GM19452 (cell line): ENCODE data around the gene MAPK10.
"Not testable (repeated sequence)": the region's sequence is repeated elsewhere in the genome, so short reads cannot be mapped to it uniquely, and the experiment has no call there.

ENCODE experiments used
- ATAC-seq: cut with Tn5 transposase; IDR thresholded peaks from one replicate; pipeline ENCODE4 v1.9.1; 2021; ENCODE audit not compliant: unreplicated experiment

MAPK10 gene

DNA sequence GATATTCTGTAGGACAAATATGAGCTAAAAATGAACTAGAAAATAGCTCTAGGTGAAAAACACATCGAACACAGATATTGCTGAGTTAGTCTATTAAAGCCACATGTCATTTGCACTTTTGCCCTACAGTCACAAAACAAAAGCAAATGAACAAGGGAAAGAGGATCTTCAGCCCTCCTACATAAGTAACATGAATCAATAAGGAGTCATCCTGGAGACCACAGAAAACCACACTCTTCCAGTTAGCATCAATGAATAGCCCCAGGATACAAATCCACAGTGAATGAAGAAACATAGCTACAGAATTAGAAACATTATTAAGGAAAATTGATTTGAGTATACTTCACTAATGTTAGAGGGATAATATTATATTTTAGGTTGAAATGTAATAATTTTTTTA lies 311.4 kb downstream of the MAPK10 start:
- ATAC-seq = no peak

DNA sequence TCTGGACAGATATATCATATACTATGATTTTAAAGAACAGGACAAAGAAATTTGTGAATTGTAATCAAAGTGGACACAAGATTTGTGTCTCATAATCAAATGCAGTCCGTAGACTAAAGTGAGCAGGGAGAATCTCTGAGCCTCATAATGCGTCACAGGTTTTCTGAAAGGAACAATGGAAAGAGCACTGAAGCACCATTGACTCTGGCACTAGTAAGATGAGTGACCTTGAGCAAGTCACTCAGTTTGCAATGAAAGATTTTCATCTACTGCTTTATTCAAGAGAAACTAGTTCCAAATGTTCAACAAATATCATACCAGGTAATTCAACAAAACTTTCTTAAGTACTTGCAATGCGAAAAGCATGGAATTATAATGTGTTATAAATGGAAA lies 315.3 kb downstream of the MAPK10 start:
- no peak for ATAC-seq

DNA sequence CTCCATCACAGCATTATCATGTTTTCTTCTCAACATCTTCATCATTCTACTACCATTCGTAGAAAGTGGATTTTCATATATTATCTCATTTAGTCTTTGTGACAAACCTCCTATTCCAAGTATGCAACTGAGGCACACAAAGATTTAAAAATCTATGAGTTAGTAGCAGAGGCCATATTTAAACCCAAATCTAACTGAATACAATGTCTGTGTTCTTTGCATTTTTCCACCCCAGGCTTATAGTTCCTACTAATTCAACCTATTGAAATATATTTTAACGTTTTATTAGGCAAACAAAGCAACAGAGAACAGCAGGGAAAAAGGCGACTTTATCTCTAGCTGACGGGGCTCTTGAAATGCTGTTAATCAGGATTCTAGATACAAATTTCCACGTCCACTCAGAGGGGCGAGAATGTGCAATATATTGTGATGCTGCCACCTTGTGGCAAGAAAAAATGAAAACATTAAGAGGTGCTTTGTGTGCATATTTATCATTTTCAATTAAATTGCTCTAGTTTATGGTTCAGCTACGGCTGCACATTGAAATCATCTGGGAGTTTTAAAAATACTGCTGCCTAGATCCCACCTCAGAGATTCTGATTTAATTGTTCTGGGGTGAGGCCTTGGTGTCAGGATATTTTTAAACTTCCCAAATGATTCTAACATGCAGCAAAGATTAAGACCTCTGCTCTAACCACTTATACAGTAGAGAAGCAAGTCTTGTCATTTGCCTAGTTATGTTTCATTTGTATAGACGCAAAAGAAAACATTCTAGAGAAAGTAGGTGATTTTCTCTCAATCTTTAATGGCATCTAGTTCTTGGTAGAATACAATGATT lies 315.9 kb downstream of the MAPK10 start:
- no peak for ATAC-seq

DNA sequence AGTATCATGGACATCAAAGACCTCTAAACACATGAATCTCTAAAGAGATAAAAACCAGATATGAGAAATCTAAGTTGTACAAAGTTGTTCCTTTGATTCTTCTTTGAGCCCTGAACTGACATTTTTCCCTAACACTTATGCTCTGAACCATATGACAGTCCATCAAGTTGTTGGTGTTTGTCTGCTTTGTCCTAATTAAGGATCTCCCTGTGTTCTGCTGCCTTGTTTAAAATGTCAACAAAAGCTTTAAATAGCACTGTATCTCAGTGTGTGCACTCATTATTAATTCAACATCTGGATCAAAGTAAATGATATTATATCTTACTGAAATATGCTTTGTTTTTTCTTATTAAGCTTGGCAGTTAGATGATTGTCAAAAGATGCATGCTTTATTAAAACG lies 321.8 kb downstream of the MAPK10 start:
- no peak for ATAC-seq

DNA sequence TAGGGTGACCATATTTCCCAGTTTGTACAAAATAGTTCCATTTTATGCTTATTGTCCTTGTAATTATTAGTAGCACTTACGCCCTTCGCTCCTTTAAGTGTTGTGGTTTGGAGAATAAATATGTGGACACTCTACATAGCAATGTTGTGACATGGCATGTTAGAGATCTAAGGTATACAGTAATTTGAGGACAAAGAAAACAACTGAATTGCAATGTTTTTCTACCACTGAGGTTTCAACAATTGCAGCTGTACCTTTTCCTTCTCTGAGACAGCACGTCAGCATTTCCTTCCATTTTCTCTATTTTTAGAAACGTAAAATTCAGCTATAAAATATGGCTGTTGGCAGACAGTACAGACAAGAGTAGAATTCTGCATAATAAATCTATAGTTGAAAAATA lies 323.1 kb downstream of the MAPK10 start:
- no peak for ATAC-seq

DNA sequence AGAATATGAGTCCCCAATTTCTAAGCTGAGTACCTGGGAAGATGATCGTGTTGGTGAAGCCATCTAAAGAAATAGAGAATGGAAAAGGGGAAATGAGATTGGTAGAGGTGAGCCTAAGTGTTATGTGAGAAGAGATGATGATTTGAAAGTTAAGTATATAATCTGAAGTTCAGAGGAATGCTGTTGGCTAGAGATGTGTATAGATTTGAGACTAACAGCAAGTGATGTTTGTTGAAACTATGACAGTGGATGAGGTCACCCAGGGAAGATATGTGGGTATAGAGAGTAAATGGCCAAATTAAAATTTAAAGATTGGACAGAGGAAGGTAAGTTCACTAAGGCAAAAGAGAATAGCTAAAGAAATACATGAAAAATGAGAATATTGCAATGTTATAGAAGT lies 324.2 kb downstream of the MAPK10 start:
- ATAC-seq = no peak

DNA sequence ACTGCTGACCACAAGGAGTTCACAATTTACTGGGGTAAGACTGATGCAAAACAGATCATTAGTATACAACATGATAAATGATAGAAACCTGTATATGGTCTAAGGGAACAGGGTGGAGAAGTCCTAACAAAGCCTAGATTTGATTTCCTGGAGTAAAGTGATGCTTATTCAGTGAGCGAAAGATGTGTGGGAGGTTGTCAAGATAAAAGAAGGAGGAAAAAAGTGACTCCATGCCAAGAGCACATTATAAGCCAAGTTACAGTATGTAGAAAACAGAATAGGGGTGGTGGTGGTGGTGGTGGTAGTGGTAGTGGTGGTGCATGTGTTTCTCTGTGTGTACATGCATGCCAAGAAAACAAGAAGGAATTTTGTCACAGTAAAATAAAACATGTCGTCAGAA lies 325.2 kb downstream of the MAPK10 start:
- ATAC-seq = no peak

DNA sequence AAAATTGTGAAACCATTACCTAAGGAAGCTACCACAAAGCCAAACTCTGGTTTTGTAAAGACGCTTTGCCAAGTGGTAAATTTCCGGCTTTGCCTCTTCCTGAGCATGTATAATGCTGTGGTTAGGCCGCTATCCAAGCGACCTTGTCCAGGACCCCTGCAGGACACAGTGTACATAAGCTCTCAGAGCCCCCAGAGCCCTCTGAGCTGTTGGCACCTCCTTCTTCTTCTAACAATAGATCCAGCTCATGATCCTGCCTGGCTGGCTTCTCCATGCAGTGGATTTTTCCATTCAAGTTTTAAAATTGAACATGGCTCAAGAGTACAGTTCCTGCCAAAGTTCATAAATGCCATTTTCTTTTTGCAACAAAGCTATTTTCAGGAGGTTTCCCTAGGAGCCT lies 326.7 kb downstream of the MAPK10 start:
- ATAC-seq = no peak

DNA sequence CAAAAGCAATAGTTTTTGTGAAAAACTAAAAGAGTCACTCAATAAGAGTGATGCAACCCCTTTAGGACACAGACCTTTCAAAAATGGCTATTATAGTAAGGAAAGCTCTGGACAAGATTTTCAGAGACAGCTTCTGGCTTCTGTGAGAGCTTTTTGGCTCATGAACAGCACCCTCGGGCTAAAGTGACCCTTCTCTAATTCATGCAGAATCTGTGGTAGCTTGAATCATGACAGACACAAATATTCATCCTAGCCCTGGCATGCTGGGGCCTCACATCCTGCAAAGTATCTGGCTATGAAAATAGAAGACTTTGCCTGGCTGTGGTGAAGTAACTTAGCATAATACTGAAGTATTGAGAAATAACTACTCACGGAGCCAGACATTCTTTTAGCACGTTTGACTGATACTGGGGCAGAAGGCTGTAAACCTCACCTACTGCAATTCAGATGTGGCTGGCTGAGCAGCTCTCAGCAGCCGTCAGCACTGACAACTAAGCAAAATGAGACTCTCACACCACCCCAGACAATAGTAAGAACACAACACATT lies 327.3 kb downstream of the MAPK10 start:
- no peak for ATAC-seq

DNA sequence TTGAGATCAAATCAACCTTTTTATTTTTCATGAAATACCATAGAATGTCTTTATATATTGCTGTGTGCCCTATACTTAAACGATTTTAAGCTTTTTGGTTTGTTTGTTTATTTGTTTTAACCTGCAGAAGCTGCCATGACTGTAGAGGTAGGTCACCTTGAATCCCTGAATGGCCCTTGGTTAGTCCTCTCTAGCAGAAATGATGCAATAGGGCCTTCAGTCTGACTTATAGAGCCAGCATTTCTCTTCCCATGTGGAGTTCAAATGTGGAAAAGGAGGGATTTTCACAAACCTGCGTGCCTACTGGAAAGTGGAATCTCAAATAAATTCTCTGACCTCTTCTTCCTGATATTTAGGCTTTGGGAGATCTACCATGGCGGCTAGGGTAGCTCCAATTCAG lies 327.9 kb downstream of the MAPK10 start:
- ATAC-seq = no peak

DNA sequence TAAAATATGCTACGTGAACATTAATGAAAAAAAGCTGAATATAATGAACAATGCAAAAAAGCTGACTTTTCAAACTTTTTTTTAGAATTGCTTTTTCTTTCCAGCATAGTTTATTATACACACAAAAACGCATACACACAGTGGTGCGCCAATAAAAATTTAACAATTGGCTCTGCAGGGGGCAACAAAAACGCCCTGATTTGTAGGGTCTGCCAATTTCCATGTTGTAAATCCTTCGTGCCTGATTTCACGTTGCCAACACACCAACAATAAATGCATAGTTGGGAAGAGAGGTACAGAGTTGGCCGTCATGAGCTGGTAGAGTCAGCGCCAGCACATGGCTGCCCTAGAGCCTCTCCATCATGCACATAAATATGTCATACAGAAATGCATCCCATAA lies 333.1 kb downstream of the MAPK10 start:
- ATAC-seq = no peak

DNA sequence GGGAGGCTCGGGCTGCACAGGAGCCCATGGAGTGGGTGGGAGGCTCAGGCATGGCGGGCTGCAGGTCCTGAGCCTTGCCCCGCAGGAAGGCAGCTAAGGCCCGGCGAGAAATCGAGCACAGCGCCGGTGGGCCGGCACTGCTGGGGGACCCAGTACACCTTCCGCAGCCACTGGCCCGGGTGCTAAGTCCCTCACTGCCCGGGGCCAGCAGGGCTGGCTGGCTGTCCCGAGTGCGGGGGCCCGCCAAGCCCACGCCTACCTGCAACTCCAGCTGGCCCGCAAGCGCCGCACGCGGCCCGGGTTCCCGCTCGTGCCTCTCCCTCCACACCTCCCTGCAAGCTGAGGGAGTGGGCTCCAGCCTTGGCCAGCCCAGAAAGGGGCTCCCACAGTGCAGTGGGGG lies 338.2 kb downstream of the MAPK10 start:
- ATAC-seq = not testable (repeated sequence)

DNA sequence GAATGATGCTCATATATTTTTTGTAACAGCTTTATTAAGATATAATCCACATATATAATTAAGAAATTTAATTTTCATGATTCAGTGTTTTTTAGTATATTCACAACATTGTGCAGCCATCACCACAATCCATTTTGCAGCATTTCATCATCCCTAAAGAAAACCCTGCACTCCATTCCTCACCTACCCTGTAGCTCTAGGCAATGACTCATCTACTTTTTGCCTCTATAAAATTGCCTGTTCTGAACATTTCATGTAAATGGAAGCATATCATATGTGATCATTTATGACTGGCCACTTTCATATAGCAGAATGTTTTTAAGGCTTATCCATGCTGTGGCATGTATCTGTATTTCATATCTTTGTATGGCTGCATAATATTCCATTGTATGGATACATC lies 339.9 kb downstream of the MAPK10 start:
- ATAC-seq = no peak

DNA sequence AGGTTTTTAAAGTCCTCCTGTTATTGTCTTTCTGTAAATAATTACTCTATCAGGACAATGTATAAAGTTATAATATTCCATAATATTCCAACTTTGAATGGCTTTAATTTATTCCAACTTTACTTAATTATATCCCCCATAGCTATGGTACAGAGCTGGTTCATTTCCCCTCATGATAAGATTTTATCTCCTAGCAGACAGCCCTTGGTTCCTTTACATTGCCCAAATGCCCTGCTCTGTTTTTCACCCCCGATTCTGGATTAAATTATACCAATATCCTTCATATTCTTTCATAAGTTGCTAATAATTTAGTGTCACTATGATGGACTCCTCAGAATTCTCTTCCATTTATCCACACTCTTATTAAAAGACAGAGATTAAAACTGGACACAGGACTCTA lies 340.5 kb downstream of the MAPK10 start:
- no peak for ATAC-seq

DNA sequence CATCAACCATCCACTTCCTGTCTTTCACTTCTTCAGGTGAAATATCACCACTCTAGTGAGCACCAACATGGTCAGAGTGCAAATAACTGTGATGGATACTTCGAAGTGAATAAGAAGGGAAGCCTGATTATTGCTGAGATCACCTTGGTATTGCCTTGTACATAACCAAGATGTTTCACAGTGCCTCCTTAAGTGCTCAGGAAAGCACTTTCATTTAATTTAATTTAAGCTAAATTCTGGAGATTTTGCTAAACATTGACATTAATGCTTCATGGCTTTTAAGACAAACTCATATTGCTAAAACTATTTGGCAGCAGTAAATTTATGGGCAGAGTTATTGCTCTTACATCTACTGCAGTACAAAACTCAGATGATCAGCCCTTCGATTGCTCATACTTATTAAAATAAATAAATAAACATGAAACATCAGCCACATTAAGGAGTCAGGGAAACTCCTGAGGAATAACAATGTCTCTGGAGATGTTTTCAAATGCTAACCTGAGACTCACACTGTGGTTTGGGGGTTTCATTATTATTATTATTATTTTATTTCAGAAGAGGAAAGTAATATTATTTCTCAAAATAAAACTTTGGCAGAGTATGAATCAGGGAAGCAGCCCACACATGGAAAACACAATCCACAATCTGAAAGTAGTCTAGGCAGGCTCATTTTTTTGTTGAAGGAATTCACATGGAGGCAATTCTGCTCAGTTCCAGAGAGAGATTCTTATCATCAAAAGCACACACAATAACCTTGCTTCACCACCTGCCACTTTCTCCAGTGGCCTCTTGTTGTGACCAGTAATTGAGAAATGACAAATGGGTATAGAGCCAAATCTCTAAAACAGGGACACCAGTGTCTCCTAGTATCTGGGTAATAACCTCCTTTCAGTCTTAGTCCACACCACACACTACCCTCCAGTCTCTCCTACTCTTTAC lies 344.2 kb downstream of the MAPK10 start:
- ATAC-seq = no peak

DNA sequence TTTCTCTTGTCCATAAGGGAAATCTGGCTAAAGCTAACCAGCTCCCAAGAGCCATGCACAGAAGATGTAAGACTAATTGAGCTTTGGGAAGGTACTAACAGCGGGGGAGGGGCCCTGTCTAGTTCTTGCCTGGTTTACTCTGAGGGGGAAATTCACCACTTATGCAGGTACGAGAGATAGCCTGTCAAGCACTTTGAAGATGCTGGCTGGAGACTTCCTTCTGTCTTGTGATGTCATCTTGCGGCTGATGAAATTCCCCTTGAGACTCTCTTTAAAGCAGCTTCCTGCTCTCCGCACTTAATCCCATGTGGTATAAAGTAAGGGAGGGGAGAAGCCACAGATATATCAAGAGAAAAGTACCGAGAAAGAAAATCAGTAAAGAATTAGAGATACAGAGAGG lies 345.3 kb downstream of the MAPK10 start:
- ATAC-seq = peak; percentile 85

DNA sequence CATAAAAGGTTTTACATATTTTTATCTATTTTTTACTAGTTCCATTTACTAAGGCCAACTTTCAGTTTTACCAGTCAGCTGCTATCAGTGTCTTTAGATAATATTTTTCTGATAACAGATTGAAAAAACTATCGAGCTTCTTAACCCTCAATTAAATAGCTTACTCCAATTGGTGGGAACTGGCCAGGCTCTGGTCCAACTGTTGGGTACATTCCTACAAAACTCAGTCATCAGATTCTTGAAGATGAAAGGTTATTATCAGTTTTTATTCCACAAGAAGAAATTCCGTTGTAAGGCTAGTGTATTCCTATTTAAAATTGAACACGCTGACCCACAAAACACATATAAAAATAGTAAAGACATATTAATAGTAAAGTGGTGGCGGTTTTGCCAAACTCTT lies 346.2 kb downstream of the MAPK10 start:
- no peak for ATAC-seq

DNA sequence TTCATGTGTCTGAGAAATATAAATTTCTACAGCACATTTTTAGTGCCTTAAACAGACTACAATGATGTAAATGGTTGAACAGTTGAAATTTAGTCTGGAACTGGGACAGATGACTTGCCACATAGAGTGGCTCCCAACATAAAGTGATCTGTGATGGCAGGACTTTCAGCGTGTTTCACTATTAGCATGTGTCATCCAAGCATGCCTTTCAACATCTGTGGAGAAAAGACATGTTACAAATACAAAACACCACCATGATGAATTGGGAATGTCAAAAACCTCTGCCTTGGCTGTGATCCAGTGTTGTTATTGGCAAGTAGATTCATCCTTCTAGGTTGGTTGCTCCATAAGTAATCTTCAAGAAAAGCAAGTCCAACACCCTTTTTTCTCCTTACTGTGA lies 348.7 kb downstream of the MAPK10 start:
- ATAC-seq = no peak

DNA sequence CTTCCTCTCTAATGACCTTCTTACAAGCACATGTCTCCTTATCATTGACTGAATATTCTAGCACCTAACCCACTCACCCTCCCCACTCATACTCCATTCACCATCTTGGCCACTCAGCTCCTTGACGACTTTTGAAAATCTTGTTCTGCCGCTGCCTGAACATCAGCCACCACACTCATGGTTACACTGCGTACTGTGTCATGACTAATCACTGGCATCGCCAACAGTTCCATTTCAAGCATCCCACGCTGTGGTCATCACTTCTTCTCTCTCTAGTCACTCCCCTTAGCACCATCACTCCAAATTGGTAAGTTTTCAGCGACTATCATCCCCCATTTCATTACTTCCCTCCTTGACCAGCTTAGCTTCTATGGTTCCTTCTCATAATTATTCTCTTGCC lies 352.8 kb downstream of the MAPK10 start:
- ATAC-seq = no peak

DNA sequence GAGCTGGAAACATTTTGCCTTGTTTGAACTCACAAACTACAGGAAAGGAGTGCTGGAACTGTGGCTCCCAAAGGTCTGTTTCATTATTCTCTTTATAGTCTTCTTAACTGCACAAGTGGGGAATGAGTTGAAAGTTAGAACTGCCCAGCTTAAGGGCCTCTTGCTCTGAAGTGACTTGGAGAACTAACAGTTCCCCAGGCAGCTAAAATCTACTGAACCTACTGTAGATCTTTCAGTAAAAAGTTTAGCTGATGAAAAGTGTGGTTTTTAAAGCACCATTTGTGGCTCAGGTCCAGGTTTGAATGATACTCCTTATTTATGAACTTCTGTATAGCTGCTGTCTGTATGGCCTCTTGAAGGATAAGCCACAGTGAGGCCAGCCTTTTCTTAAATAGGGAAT lies 353.8 kb downstream of the MAPK10 start:
- no peak for ATAC-seq

DNA sequence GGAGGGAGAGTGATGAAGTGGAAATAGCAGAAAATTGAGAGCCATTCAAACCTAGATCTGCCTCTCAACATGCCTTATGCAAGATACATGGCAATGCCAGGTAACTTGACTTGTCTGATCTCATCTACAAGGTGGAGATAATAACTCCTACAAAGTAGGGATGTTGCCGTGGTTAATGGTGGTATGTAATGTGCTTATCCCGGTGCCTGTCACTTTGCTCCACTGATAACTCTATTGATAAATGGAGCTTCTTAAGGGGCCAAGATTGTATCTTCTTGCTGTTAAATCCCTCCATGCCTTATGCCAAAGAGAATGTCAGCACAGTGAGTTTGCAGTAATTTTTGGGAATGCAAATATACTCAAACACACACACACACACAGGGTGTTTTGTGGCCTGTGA lies 355.8 kb downstream of the MAPK10 start:
- ATAC-seq = no peak

DNA sequence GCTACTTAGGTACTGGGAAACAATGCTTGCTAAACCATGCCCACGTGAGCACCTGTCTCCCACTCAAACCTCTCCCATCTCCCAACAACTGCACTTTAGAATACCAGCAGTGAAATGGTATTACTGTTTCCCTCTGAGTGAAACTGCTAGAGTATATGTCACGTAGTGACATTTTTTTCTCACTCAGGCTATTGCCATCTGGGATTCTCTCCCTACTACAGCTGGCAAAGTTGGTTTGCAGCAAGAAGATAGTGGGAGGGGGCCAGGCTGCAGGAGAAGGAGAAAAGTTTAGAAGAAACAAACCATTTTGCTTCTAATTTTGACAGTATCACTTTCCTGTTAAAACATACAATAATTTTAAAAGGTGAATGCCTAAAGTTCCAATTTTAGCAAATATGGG lies 358.3 kb downstream of the MAPK10 start:
- ATAC-seq = no peak
